Mesendoderm (in vitro differentiated cells): ENCODE data around the gene UROD.

Experiments used
- DNase-seq: peaks from one replicate; pipeline ENCODE4 v3.0.0; 2013
- H2AK5ac ChIP-seq: 2 replicates; pipeline ENCODE4 v1.6.1; 2013; ENCODE audit warnings: low read length, inconsistent platforms
- H2BK120ac ChIP-seq: 2 replicates; pipeline ENCODE4 v1.6.1; 2013; ENCODE audit warnings: low read depth, mild to moderate bottlenecking, low read length, moderate library complexity, mixed read lengths
- H2BK15ac ChIP-seq: replicated peaks from 2 replicates; pipeline ENCODE4 v1.6.1; 2013; ENCODE audit warnings: low read depth, mild to moderate bottlenecking, moderate library complexity
- H2BK5ac ChIP-seq: 2 replicates; pipeline ENCODE4 v1.6.1; 2013; ENCODE audit warnings: low read length, inconsistent platforms
- H3K18ac ChIP-seq: 2 replicates; pipeline ENCODE4 v1.6.1; 2013; ENCODE audit warnings: mild to moderate bottlenecking, low read length, mixed read lengths
- H3K23ac ChIP-seq: one replicate; pipeline ENCODE4 v1.6.1; 2013; ENCODE audit warnings: low read length
- H3K27ac ChIP-seq: 2 replicates; pipeline ENCODE4 v1.5.1; 2013; ENCODE audit warnings: low read depth, mild to moderate bottlenecking, inconsistent platforms, low read length, moderate library complexity
- H3K27me3 ChIP-seq: 2 replicates; pipeline ENCODE4 v1.6.1; 2013; ENCODE audit warnings: low read length, control low read depth, mild to moderate bottlenecking, inconsistent platforms; ENCODE audit not compliant: insufficient read depth, poor library complexity
- H3K36me3 ChIP-seq: 2 replicates; pipeline ENCODE4 v1.6.1; 2013; ENCODE audit warnings: low read length, inconsistent platforms; ENCODE audit not compliant: control insufficient read depth, insufficient read depth
- H3K4ac ChIP-seq: one replicate; pipeline ENCODE4 v1.6.1; 2013; ENCODE audit warnings: low read depth, mild to moderate bottlenecking, low read length, moderate library complexity
- H3K4me1 ChIP-seq: 2 replicates; pipeline ENCODE4 v1.6.1; 2013; ENCODE audit warnings: low read depth, low read length, inconsistent platforms; ENCODE audit not compliant: control insufficient read depth
- H3K4me2 ChIP-seq: 2 replicates; pipeline ENCODE4 v1.6.1; 2013; ENCODE audit warnings: low read length
- H3K4me3 ChIP-seq: 2 replicates; pipeline ENCODE4 v1.5.1; 2013; ENCODE audit warnings: mild to moderate bottlenecking, low read length
- H3K56ac ChIP-seq: one replicate; pipeline ENCODE4 v1.6.1; 2013; ENCODE audit warnings: low read length
- H3K79me1 ChIP-seq: 2 replicates; pipeline ENCODE4 v1.6.1; 2013; ENCODE audit warnings: low read length, inconsistent platforms
- H3K79me2 ChIP-seq: 2 replicates; pipeline ENCODE4 v1.6.1; 2013; ENCODE audit warnings: mild to moderate bottlenecking, low read length; ENCODE audit not compliant: control insufficient read depth, insufficient read depth
- H3K9ac ChIP-seq: 2 replicates; pipeline ENCODE4 v1.6.1; 2013; ENCODE audit warnings: low read length, inconsistent platforms
- H4K5ac ChIP-seq: one replicate; pipeline ENCODE4 v1.6.1; 2013; ENCODE audit warnings: low read length
- H4K8ac ChIP-seq: one replicate; pipeline ENCODE4 v1.6.1; 2013; ENCODE audit warnings: low read depth, mild to moderate bottlenecking, control low read depth, low read length, moderate library complexity
- WGBS: extraction: QIAGEN DNeasy Blood & Tissue Kit; methylation state at CpG from one replicate; pipeline ENCODE4 v1.1.7; 2013; ENCODE audit warnings: low lambda C conversion rate, missing lambda C conversion rate; ENCODE audit not compliant: insufficient coverage; ENCODE audit errors: extremely low coverage; 5-methylcytosine and 5-hydroxymethylcytosine counted together

The UROD gene

GRCh38 chr1:45023663-45024062 is 11.6 kb downstream of the UROD start:
- DNase-seq, result no peak
- Histone ChIP-seq H3K23ac (no peak overlapping the region), H3K36me3 (no peaks in the 10 kb centered on the region), H3K4me3 (no peak overlapping the region), H3K4me2 (no peak overlapping the region), H3K4ac (no peak overlapping the region), H3K4me1 (no peaks in the 10 kb centered on the region), H4K5ac (no peak overlapping the region), H2AK5ac (no peak overlapping the region), H2BK120ac (no peak overlapping the region), H4K8ac (no peak overlapping the region), H3K18ac (no peak overlapping the region), H3K56ac (no peak overlapping the region), H2BK15ac (no peak overlapping the region), H3K79me2 (no peaks in the 10 kb centered on the region), H3K27ac (no peak overlapping the region), H2BK5ac (no peak overlapping the region), H3K9ac (no peak overlapping the region), H3K79me1 (no peaks in the 10 kb centered on the region), H3K27me3 (no peaks in the 10 kb centered on the region)
- no CpG with 5 or more reads among the region's 1 CpG for WGBS

- DNase-seq, result no peak
- Histone ChIP-seq H3K56ac (no peak overlapping the region), H3K23ac (no peak overlapping the region), H3K18ac (no peak overlapping the region), H2BK15ac (no peak overlapping the region), H2AK5ac (no peak overlapping the region), H3K79me2 (no peaks in the 10 kb centered on the region), H2BK120ac (no peak overlapping the region), H3K27me3 (no peaks in the 10 kb centered on the region), H3K27ac (no peak overlapping the region), H4K5ac (no peak overlapping the region), H3K4ac (no peak overlapping the region), H3K4me2 (no peak overlapping the region), H3K9ac (no peak overlapping the region), H3K79me1 (no peaks in the 10 kb centered on the region), H3K36me3 (no peaks in the 10 kb centered on the region), H3K4me1 (no peaks in the 10 kb centered on the region), H4K8ac (no peak overlapping the region), H3K4me3 (no peak overlapping the region), H2BK5ac (no peak overlapping the region)
- no CpG with 5 or more reads among the region's 1 CpG for WGBS
These were observed 14.4 kb downstream of the UROD start for GRCh38 chr1:45026446-45026845.

GRCh38 chr1:45032837-45033236 is 20.8 kb downstream of the UROD start:
- no CpG with 5 or more reads among the region's 2 CpGs for WGBS
- H3K27me3 ChIP-seq, result no peaks in the 10 kb centered on the region
- H3K18ac ChIP-seq, result no peak overlapping the region
- H3K79me1 ChIP-seq, result no peaks in the 10 kb centered on the region
- H3K4me2 ChIP-seq, result no peak overlapping the region
- no peak overlapping the region for H2BK5ac ChIP-seq
- H3K56ac ChIP-seq, result no peak overlapping the region
- no peak overlapping the region for H4K8ac ChIP-seq
- no peak overlapping the region for H3K9ac ChIP-seq
- H3K4me3 ChIP-seq, result no peak overlapping the region
- no peak overlapping the region for H4K5ac ChIP-seq
- no peaks in the 10 kb centered on the region for H3K36me3 ChIP-seq
- no peak overlapping the region for H3K23ac ChIP-seq
- H3K4ac ChIP-seq, result no peak overlapping the region
- DNase-seq, result no peak
- no peak overlapping the region for H2AK5ac ChIP-seq
- no peaks in the 10 kb centered on the region for H3K4me1 ChIP-seq
- H3K27ac ChIP-seq, result no peak overlapping the region
- H3K79me2 ChIP-seq, result no peaks in the 10 kb centered on the region
- H2BK120ac ChIP-seq, result no peak overlapping the region
- H2BK15ac ChIP-seq, result no peak overlapping the region

GRCh38 chr1:45033356-45033755 is 21.3 kb downstream of the UROD start:
- no peak overlapping the region for H3K27ac ChIP-seq
- H2BK5ac ChIP-seq, result no peak overlapping the region
- no peak overlapping the region for H3K4ac ChIP-seq
- DNase-seq, result no peak
- H4K5ac ChIP-seq, result no peak overlapping the region
- no peaks in the 10 kb centered on the region for H3K36me3 ChIP-seq
- no peak overlapping the region for H3K18ac ChIP-seq
- H2BK120ac ChIP-seq, result no peak overlapping the region
- WGBS, result no CpG with 5 or more reads among the region's 1 CpG
- no peak overlapping the region for H2BK15ac ChIP-seq
- H3K4me3 ChIP-seq, result no peak overlapping the region
- H3K9ac ChIP-seq, result no peak overlapping the region
- no peaks in the 10 kb centered on the region for H3K79me1 ChIP-seq
- H3K23ac ChIP-seq, result no peak overlapping the region
- no peaks in the 10 kb centered on the region for H3K4me1 ChIP-seq
- H3K4me2 ChIP-seq, result no peak overlapping the region
- H2AK5ac ChIP-seq, result no peak overlapping the region
- no peak overlapping the region for H3K56ac ChIP-seq
- no peaks in the 10 kb centered on the region for H3K27me3 ChIP-seq
- H3K79me2 ChIP-seq, result no peaks in the 10 kb centered on the region
- H4K8ac ChIP-seq, result no peak overlapping the region

GRCh38 chr1:45035631-45036301 is 23.7 kb downstream of the UROD start:
- Histone ChIP-seq H3K79me2 (no peaks in the 10 kb centered on the region), H3K18ac (no peak overlapping the region), H3K4me2 (no peak overlapping the region), H2BK120ac (no peak overlapping the region), H3K4me3 (no peak overlapping the region), H4K8ac (no peak overlapping the region), H3K56ac (no peak overlapping the region), H3K36me3 (no peaks in the 10 kb centered on the region), H2BK15ac (no peak overlapping the region), H2AK5ac (no peak overlapping the region), H3K23ac (no peak overlapping the region), H4K5ac (no peak overlapping the region), H3K4ac (no peak overlapping the region), H3K27ac (no peak overlapping the region), H2BK5ac (no peak overlapping the region), H3K27me3 (no peaks in the 10 kb centered on the region), H3K4me1 (no peaks in the 10 kb centered on the region), H3K9ac (no peak overlapping the region), H3K79me1 (no peaks in the 10 kb centered on the region)
- WGBS, result no CpG with 5 or more reads among the region's 7 CpGs
- DNase-seq, result no peak

GRCh38 chr1:45037456-45037855 is 25.4 kb downstream of the UROD start:
- DNase-seq, result no peak
- Histone ChIP-seq H3K4me1 (no peaks in the 10 kb centered on the region), H3K4me3 (no peak overlapping the region), H3K27me3 (no peaks in the 10 kb centered on the region), H3K36me3 (no peaks in the 10 kb centered on the region), H2BK120ac (no peak overlapping the region), H3K4ac (no peak overlapping the region), H2BK5ac (no peak overlapping the region), H3K9ac (no peak overlapping the region), H3K56ac (no peak overlapping the region), H3K23ac (no peak overlapping the region), H2BK15ac (no peak overlapping the region), H3K27ac (no peak overlapping the region), H2AK5ac (no peak overlapping the region), H4K5ac (no peak overlapping the region), H3K79me2 (no peaks in the 10 kb centered on the region), H3K18ac (no peak overlapping the region), H3K4me2 (no peak overlapping the region), H4K8ac (no peak overlapping the region), H3K79me1 (no peaks in the 10 kb centered on the region)
